Non-pigmented ciliary epithelial cell (primary cell): Measurements from ENCODE around the gene HS3ST2.
"Not testable (repeated sequence)": the region's sequence is repeated elsewhere in the genome, so short reads cannot be mapped to it uniquely, and the experiment has no call there.

Source experiments
- DNase-seq: peaks from one replicate; pipeline ENCODE4 v3.0.0-alpha.2; 2010; ENCODE audit warnings: low read depth

The HS3ST2 gene

GRCh38 chr16:22879466-22879865 is 65.5 kb downstream of the HS3ST2 start:
- DNase-seq, result no peak

GRCh38 chr16:22882981-22883380 is 69.0 kb downstream of the HS3ST2 start:
- no peak for DNase-seq

- no peak for DNase-seq
These were observed 72.0 kb downstream of the HS3ST2 start for GRCh38 chr16:22885951-22886350.

- DNase-seq, result no peak
These were observed 73.0 kb downstream of the HS3ST2 start for GRCh38 chr16:22886927-22887326.

GRCh38 chr16:22887445-22887844 is 73.5 kb downstream of the HS3ST2 start:
- DNase-seq, result no peak

- no peak for DNase-seq
These were observed 74.8 kb downstream of the HS3ST2 start for GRCh38 chr16:22888791-22889190.

GRCh38 chr16:22890976-22891375 is 77.0 kb downstream of the HS3ST2 start:
- no peak for DNase-seq

- no peak for DNase-seq
These were observed 83.2 kb downstream of the HS3ST2 start for GRCh38 chr16:22897184-22897583.

GRCh38 chr16:22898131-22898530 is 84.2 kb downstream of the HS3ST2 start:
- no peak for DNase-seq

- peak; percentile 27 for DNase-seq
These were observed 84.9 kb downstream of the HS3ST2 start for GRCh38 chr16:22898874-22899348.

GRCh38 chr16:22899567-22899966 is 85.6 kb downstream of the HS3ST2 start:
- DNase-seq, result not testable (repeated sequence)

- DNase-seq, result no peak
These were observed 86.9 kb downstream of the HS3ST2 start for GRCh38 chr16:22900863-22901262.

- no peak for DNase-seq
These were observed 87.6 kb downstream of the HS3ST2 start for GRCh38 chr16:22901563-22901962.

GRCh38 chr16:22903716-22904115 is 89.8 kb downstream of the HS3ST2 start:
- DNase-seq, result no peak

- DNase-seq, result no peak
These were observed 98.7 kb downstream of the HS3ST2 start for GRCh38 chr16:22912654-22913053.

GRCh38 chr16:22915003-22915402 is 101.0 kb downstream of the HS3ST2 start:
- no peak for DNase-seq

GRCh38 chr16:22923491-22923890 is 109.5 kb downstream of the HS3ST2 start:
- no peak for DNase-seq

GRCh38 chr16:22924492-22924891 is 110.5 kb downstream of the HS3ST2 start:
- no peak for DNase-seq

GRCh38 chr16:22926105-22926751 is 112.3 kb downstream of the HS3ST2 start:
- no peak for DNase-seq

- no peak for DNase-seq
These were observed 113.3 kb downstream of the HS3ST2 start for GRCh38 chr16:22927306-22927705.

GRCh38 chr16:22928882-22929435 is 115.0 kb downstream of the HS3ST2 start:
- DNase-seq, result no peak

- DNase-seq, result no peak
These were observed 115.5 kb downstream of the HS3ST2 start for GRCh38 chr16:22929461-22929860.

GRCh38 chr16:22932032-22932771 is 118.2 kb downstream of the HS3ST2 start:
- DNase-seq, result no peak
